HepG2 (cell line): ENCODE data around the gene PRSS53. TPM values are rescaled to one million over a fixed set of nuclear protein-coding genes. Genes with fewer than 3 reads are reported as not detected.

Experiments used
- DMAP1 ChIP-seq: IDR thresholded peaks from 2 replicates; pipeline ENCODE4 v1.6.1; 2016
- FOXA3 ChIP-seq: IDR thresholded peaks from 2 replicates; pipeline ENCODE4 v1.6.1; 2016; ENCODE audit warnings: missing genetic modification reagents, missing compliant biosample characterization
- FOXO1 ChIP-seq: sonication (generic); formaldehyde crosslinking; IDR thresholded peaks from 2 replicates; pipeline ENCODE4 v1.4.0; 2020; ENCODE audit warnings: missing genetic modification reagents
- GATAD2A ChIP-seq: IDR thresholded peaks from 2 replicates; pipeline ENCODE4 v1.6.1; 2016
- HDAC1 ChIP-seq: sonication (generic); formaldehyde crosslinking; IDR thresholded peaks from 2 replicates; pipeline ENCODE4 v1.5.1; 2020; ENCODE audit warnings: mild to moderate bottlenecking, missing genetic modification reagents
- KDM2A ChIP-seq: sonication (generic); formaldehyde crosslinking; IDR thresholded peaks from 2 replicates; pipeline ENCODE4 v1.4.0; 2020; ENCODE audit warnings: low read depth, missing genetic modification reagents, borderline replicate concordance
- MTF2 ChIP-seq: sonication (generic); formaldehyde crosslinking; IDR thresholded peaks from 2 replicates; pipeline ENCODE4 v1.5.0; 2020; ENCODE audit warnings: missing genetic modification reagents, borderline replicate concordance
- MYC ChIP-seq: sonication (generic); formaldehyde crosslinking; IDR thresholded peaks from 2 replicates; pipeline ENCODE4 v1.9.0; 2021; ENCODE audit warnings: missing genetic modification reagents, borderline replicate concordance
- PHF21A ChIP-seq: sonication (generic); formaldehyde crosslinking; IDR thresholded peaks from 2 replicates; pipeline ENCODE4 v1.5.0; 2020; ENCODE audit warnings: mild to moderate bottlenecking, missing genetic modification reagents
- SAP130 ChIP-seq: IDR thresholded peaks from 2 replicates; pipeline ENCODE4 v1.6.1; 2016; ENCODE audit warnings: low read depth
- SMAD3 ChIP-seq: sonication (generic); formaldehyde crosslinking; IDR thresholded peaks from 2 replicates; pipeline ENCODE4 v1.4.0; 2020; ENCODE audit warnings: missing genetic modification reagents
- SOX5 ChIP-seq: IDR thresholded peaks from 2 replicates; pipeline ENCODE4 v1.6.1; 2016; ENCODE audit warnings: borderline replicate concordance
- SOX6 ChIP-seq, 2 experiments: fragments of 450-650 bp in 1 of 2; sonication (generic) in 1 of 2; formaldehyde crosslinking in 1 of 2; IDR thresholded peaks; 2 replicates each; pipeline versions ENCODE4 v1.4.0 to v1.6.1; 2017 to 2020; ENCODE audit warnings: antibody characterized with exemption in 1 of 2, mild to moderate bottlenecking in 1 of 2, missing genetic modification reagents in 1 of 2
- TBX2 ChIP-seq: sonication (generic); formaldehyde crosslinking; IDR thresholded peaks from 2 replicates; pipeline ENCODE4 v1.5.0; 2020; ENCODE audit warnings: missing genetic modification reagents, mild to moderate bottlenecking, borderline replicate concordance
- THAP8 ChIP-seq: sonication (generic); formaldehyde crosslinking; IDR thresholded peaks from 2 replicates; pipeline ENCODE4 v1.5.1; 2020; ENCODE audit warnings: missing genetic modification reagents, mild to moderate bottlenecking, borderline replicate concordance
- ZHX1 ChIP-seq: sonication (generic); formaldehyde crosslinking; IDR thresholded peaks from 2 replicates; pipeline ENCODE4 v1.8.1; 2022; ENCODE audit warnings: low read depth, mild to moderate bottlenecking, missing genetic modification reagents
- ZNF331 ChIP-seq: sonication (generic); formaldehyde crosslinking; IDR thresholded peaks from 2 replicates; pipeline ENCODE4 v1.4.0; 2020; ENCODE audit warnings: missing genetic modification reagents
- ZNF484 ChIP-seq: sonication (generic); formaldehyde crosslinking; IDR thresholded peaks from 2 replicates; pipeline ENCODE4 v1.5.1; 2020; ENCODE audit warnings: mild to moderate bottlenecking, low read depth, missing genetic modification reagents, borderline replicate concordance
- ZNF580 ChIP-seq: IDR thresholded peaks from 2 replicates; pipeline ENCODE4 v1.6.1; 2016; ENCODE audit warnings: low read depth, borderline replicate concordance
- ZNF788 ChIP-seq: sonication (generic); formaldehyde crosslinking; IDR thresholded peaks from 2 replicates; pipeline ENCODE4 v1.5.0; 2020; ENCODE audit warnings: mild to moderate bottlenecking, missing genetic modification reagents, borderline replicate concordance
- polyA plus RNA-seq, 8 experiments: library from polyadenylated mRNA; depleted of rRNA in 3 of 8; stranded (reverse) in 7 of 8; unstranded in 1 of 8; fragments of >200 nt; fragmentation: Illumina TruSeq in 4 of 8; extraction: Trizol in 4 of 8; gene quantifications; 2 replicates each; pipeline versions ENCODE4 v1.2.1 to v1.2.3, GENCODE V29; 2011 to 2016; ENCODE audit warnings: low read depth in 4 of 8, missing spikeins in 1 of 8, mixed read lengths in 1 of 8; ENCODE audit not compliant: insufficient read depth in 1 of 8
- total RNA-seq, 5 experiments: library from RNA; depleted of rRNA; stranded (reverse); fragments of >200 nt; fragmentation: Illumina TruSeq; extraction: Trizol; gene quantifications; 2 replicates each; pipeline ENCODE4 v1.2.3, GENCODE V29; 2016; ENCODE audit warnings: low read depth in 1 of 5

PRSS53 gene
- total and polyA plus RNA-seq, 2 of the 13 experiments (the other 11 are each of a cell fraction or from before 2014, with no cell fraction given) = 2.2 to 7.4 TPM

DNA sequence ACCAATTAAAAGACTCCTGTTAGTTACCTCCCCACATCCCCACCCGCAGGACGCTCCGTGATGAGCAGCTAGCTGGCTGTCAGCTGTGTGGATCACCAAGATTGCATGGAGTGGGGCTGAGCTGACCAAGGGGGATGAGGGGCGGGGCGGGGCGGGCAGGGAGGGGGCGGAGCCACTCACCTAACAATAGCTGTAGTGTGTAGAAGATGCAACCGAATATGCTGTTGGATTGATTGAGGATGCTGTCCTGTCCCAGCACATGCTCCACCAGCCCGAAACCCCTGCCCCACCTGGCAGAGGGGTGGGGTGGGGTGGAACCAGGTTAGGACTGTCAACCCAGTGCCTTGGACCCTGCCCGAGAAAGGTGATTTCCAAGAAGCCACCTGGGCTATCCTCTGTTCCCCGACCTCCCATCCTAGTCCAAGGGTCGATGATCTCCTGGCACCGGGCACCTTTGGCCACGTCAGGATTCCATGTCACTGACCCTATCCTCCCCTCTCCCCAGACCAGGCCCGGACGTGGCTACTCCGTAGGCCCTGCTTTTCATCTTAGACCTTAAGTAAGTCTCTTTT is 4.5 kb upstream of the PRSS53 start (continued):
- peak; percentile 24; the same call in 1 of the 2 replicates for TF ChIP-seq ZHX1 (CRISPR knock-in tag)
- 0 out of 2 replicates have a peak, but pooled peaks have one; percentile 26 for TF ChIP-seq FOXO1 (CRISPR knock-in tag)
- peak; percentile 64 for TF ChIP-seq MYC (CRISPR knock-in tag)
- TF ChIP-seq TBX2 (CRISPR knock-in tag) = peak; percentile 42; the same call in 1 of the 2 replicates
- no peak; the same call in none of the 2 replicates for TF ChIP-seq HDAC1 (CRISPR knock-in tag)
- no peak for TF ChIP-seq MTF2 (CRISPR knock-in tag)
- TF ChIP-seq KDM2A (CRISPR knock-in tag) = peak; percentile 20; the same call in 1 of the 2 replicates
- TF ChIP-seq SMAD3 (CRISPR knock-in tag) = 0 out of 2 replicates have a peak, but pooled peaks have one; percentile 51
- TF ChIP-seq ZNF484 (CRISPR knock-in tag) = no peak
- peak; percentile 3; the same call in 1 of the 2 replicates for TF ChIP-seq ZNF580 (CRISPR knock-in tag)
- TF ChIP-seq SAP130 = peak; percentile 77
- peak; percentile 55; the same call in 1 of the 2 replicates for TF ChIP-seq SOX5 (CRISPR knock-in tag)
- peak; percentile 25; the same call in 1 of the 2 replicates for TF ChIP-seq FOXA3 (CRISPR knock-in tag)
- TF ChIP-seq SOX6 (IDR thresholded peaks at IDR 0.05) = no peak
- TF ChIP-seq SOX6 (CRISPR knock-in tag; IDR thresholded peaks at IDR 0.05) = peak; percentile 71
- TF ChIP-seq DMAP1 (CRISPR knock-in tag) = peak; percentile 57; the same call in 1 of the 2 replicates
- TF ChIP-seq GATAD2A (CRISPR knock-in tag) = peak; percentile 23; the same call in 1 of the 2 replicates
- TF ChIP-seq THAP8 = no peak
- 0 out of 2 replicates have a peak, but pooled peaks have one; percentile 21 for TF ChIP-seq ZNF331 (CRISPR knock-in tag)
- peak; percentile 51; the same call in 1 of the 2 replicates for TF ChIP-seq ZNF788 (CRISPR knock-in tag)
- TF ChIP-seq PHF21A (CRISPR knock-in tag) = no peak
